Adrenal gland (tissue), 12 donors: ENCODE results near the gene MLYCD. TPM values are rescaled to one million over a fixed set of nuclear protein-coding genes. Genes with fewer than 3 reads are reported as not detected.

ENCODE experiments used
- DNase-seq, 7 donors: peaks; one replicate each; pipeline ENCODE4 v3.0.0-alpha.2; 2019 to 2020
- H3K27ac ChIP-seq, 5 donors: fragments of 200-600 bp; sonication (generic) in 4 of 5; 1 replicate in 3 of 5; 2 replicates in 2 of 5; pipeline versions ENCODE4 v1.5.1 to v1.8.0; 2016 to 2020; ENCODE audit warnings: mild to moderate bottlenecking in 1 of 5
- H3K27me3 ChIP-seq: fragments of 200-600 bp; 2 replicates; pipeline ENCODE4 v1.8.0; 2021
- H3K36me3 ChIP-seq, 2 donors: fragments of 200-600 bp; replicated peaks in 1 of 2; 1 replicate in 1 of 2; 2 replicates in 1 of 2; pipeline versions ENCODE4 v1.5.1 to v1.8.0; 2018 to 2022
- H3K4me1 ChIP-seq, 2 donors: fragments of 200-600 bp; replicated peaks in 1 of 2; 1 replicate in 1 of 2; 2 replicates in 1 of 2; pipeline versions ENCODE4 v1.5.1 to v1.8.0; 2018 to 2021
- H3K4me3 ChIP-seq, 4 donors: fragments of 200-600 bp; sonication (generic) in 3 of 4; one replicate each; pipeline ENCODE4 v1.5.1; 2016 to 2018
- H3K9me3 ChIP-seq, 3 donors: fragments of 200-600 bp; sonication (generic) in 1 of 3; replicated peaks in 1 of 3; 1 replicate in 2 of 3; 2 replicates in 1 of 3; pipeline versions ENCODE4 v1.5.1 to v1.8.0; 2016 to 2021
- CTCF ChIP-seq, 6 experiments: fragments of 450-650 bp in 4 of 6; fragments of 200-600 bp in 2 of 6; sonication (generic) in 1 of 6; IDR thresholded peaks; 1 replicate in 5 of 6; 2 replicates in 1 of 6; pipeline versions ENCODE4 v1.5.1 to v1.8.0; 2016 to 2021; ENCODE audit warnings: antibody characterized with exemption in 6 of 6, mild to moderate bottlenecking in 2 of 6, moderate library complexity in 1 of 6
- POLR2A ChIP-seq, 2 donors: fragments of 450-650 bp; IDR thresholded peaks; one replicate each; pipeline ENCODE4 v1.6.1; 2017; ENCODE audit warnings: antibody characterized with exemption in 2 of 2, mild to moderate bottlenecking in 2 of 2, moderate library complexity in 1 of 2
- WGBS, 4 donors: extraction: QIAGEN DNeasy Blood & Tissue Kit in 2 of 4; methylation state at CpG; one replicate each; pipeline versions ENCODE4 v1.1.5 to v1.1.7; 2013 to 2017; 5-methylcytosine and 5-hydroxymethylcytosine counted together
- intact Hi-C, 2 donors: fragments of 100-400 bp; cut with DNase I; formaldehyde crosslinking; loops; one replicate each; pipeline versions ENCODE4 v1.14.1 to v1.15.0; 2022 to 2023
- polyA plus RNA-seq, 3 donors: library from polyadenylated mRNA; stranded (reverse); fragments of 200-250 nt in 2 of 3; fragments of 350-450 nt in 1 of 3; fragmentation: Illumina TruSeq in 1 of 3; extraction: RNeasy Lipid Tissue Mini Kit (QIAGEN cat#74804) in 1 of 3; gene quantifications; one replicate each; pipeline ENCODE4 v1.2.3, GENCODE V29; 2013 to 2014
- total RNA-seq, 9 donors: library from RNA; depleted of rRNA in 4 of 9; stranded (reverse); fragments of >200 nt in 4 of 9; fragments of 120-200 nt in 1 of 9; fragmentation: NEBNext Ultra II Directional in 1 of 9; extraction: Animal tissue kit (Norgen Biotek cat#: 25700) in 1 of 9; gene quantifications; one replicate each; pipeline versions ENCODE4 v1.1.0 to v1.2.4, GENCODE V29; 2013 to 2023
- donor health status: healthy with polysubstance abuse.
- donor health status: Bipolar disorder and iron deficiency.
- donor health status: DM: yes; HTN: yes; CAD: no.
- donor health status: DM: no; HTN: no; CAD: no.
- donor health status: DM: no; HTN: no; CAD: no.
- donor health status: DM: yes; HTN: yes; CAD: no.

MLYCD gene
- total and polyA plus RNA-seq, 12 donors = 3.9 to 16.6 (median 10.2) TPM

- whole genome bisulfite sequencing, 4 donors = 66 to 76% (median 69%) methylated on average over 21 to 22 of the region's 22 CpGs
- no peaks in the 10 kb centered on the region for H3K9me3 ChIP-seq
- H3K27ac ChIP-seq = peak overlapping the region in 2 of 5 donors; percentile 75 to 78
- no peak overlapping the region for H3K4me3 ChIP-seq
- H3K4me1 ChIP-seq = peaks cover 0 to 15% of the 10 kb centered on the region in 2 donors
- DNase-seq = peak; percentile 66 to 87 (median 74)
- TF ChIP-seq CTCF (IDR thresholded peaks at IDR 0.05) (no peak), POLR2A (IDR thresholded peaks at IDR 0.05) (peak in 1 of 2 donors; percentile 13)
- peaks cover 0 to 57% of the 10 kb centered on the region in 2 donors for H3K36me3 ChIP-seq
- H3K27me3 ChIP-seq = no peaks in the 10 kb centered on the region
- intact Hi-C loops = loop anchor here (10.0 kb wide), 2 partner anchors 221 to 521 kb away; partner anchors contain the start of gene TAF1C (in 1 of the 2)
Observed at GRCh38 chr16:83963277-83964119, 64.6 kb downstream of the MLYCD start.

- no peak overlapping the region for H3K27ac ChIP-seq
- H3K36me3 ChIP-seq = peaks cover 0 to 46% of the 10 kb centered on the region in 2 donors
- TF ChIP-seq CTCF (IDR thresholded peaks at IDR 0.05) = no peak
- TF ChIP-seq POLR2A (IDR thresholded peaks at IDR 0.05) = no peak
- no peaks in the 10 kb centered on the region for H3K9me3 ChIP-seq
- 94 to 98% (median 95%) methylated on average over 5 to 26 of the region's 26 CpGs for WGBS, 4 donors
- no peaks in the 10 kb centered on the region for H3K27me3 ChIP-seq
- peaks cover 0 to 2% of the 10 kb centered on the region in 2 donors for H3K4me1 ChIP-seq
- DNase-seq = no peak
- no peak overlapping the region for H3K4me3 ChIP-seq
- intact Hi-C loops = loop anchor here (5.0 to 10.0 kb wide), 4 partner anchors 38 to 520 kb away; partner anchors contain the start of gene TAF1C (in 1 of the 2)
Observed at GRCh38 chr16:83964684-83965443, 65.9 kb downstream of the MLYCD start.

GRCh38 chr16:83965444-83966152, 66.7 kb downstream of the MLYCD start:
- Histone ChIP-seq H3K36me3 (peaks cover 0 to 39% of the 10 kb centered on the region in 2 donors), H3K4me3 (no peak overlapping the region), H3K9me3 (no peaks in the 10 kb centered on the region), H3K4me1 (no peaks in the 10 kb centered on the region), H3K27ac (no peak overlapping the region), H3K27me3 (no peaks in the 10 kb centered on the region)
- no peak for DNase-seq
- TF ChIP-seq POLR2A (IDR thresholded peaks at IDR 0.05) (no peak), CTCF (IDR thresholded peaks at IDR 0.05) (no peak)
- WGBS, 4 donors = 94 to 100% (median 95%) methylated on average over 1 to 36 of the region's 36 CpGs
- intact Hi-C loops = loop anchor here (5.0 to 10.0 kb wide), 4 partner anchors 38 to 519 kb away; partner anchors contain the start of gene TAF1C (in 1 of the 2)
